RPMI8226 (cell line): Measurements from ENCODE around the gene ZNF358.
A peak's percentile ranks its signal among the peaks of the same experiment; 100 is the strongest.

Experiments
- DNase-seq: peaks from one replicate; pipeline ENCODE4 v3.0.0-alpha.2; 2015

ZNF358 gene

GRCh38 chr19:7489609-7490044 lies 26.3 kb upstream of the ZNF358 start:
- DNase-seq, result no peak

- DNase-seq, result no peak
Observed at GRCh38 chr19:7492142-7492541, 23.8 kb upstream of the ZNF358 start.

GRCh38 chr19:7492558-7492957 lies 23.3 kb upstream of the ZNF358 start:
- DNase-seq, result no peak

GRCh38 chr19:7494416-7495098 lies 21.3 kb upstream of the ZNF358 start:
- DNase-seq, result no peak

GRCh38 chr19:7497292-7497691 lies 18.6 kb upstream of the ZNF358 start:
- peak; percentile 64 for DNase-seq

- peak; percentile 70 for DNase-seq
Observed at GRCh38 chr19:7500811-7501450, 15.0 kb upstream of the ZNF358 start.

- no peak for DNase-seq
Observed at GRCh38 chr19:7502552-7502951, 13.4 kb upstream of the ZNF358 start.

- no peak for DNase-seq
Observed at GRCh38 chr19:7504684-7505083, 11.2 kb upstream of the ZNF358 start.

- DNase-seq, result peak; percentile 64
Observed at GRCh38 chr19:7505288-7505681, 10.6 kb upstream of the ZNF358 start.

GRCh38 chr19:7505682-7506384 lies 10.1 kb upstream of the ZNF358 start:
- peak; percentile 71 for DNase-seq

GRCh38 chr19:7506385-7507328 lies 9.2 kb upstream of the ZNF358 start:
- peak; percentile 93 for DNase-seq

- DNase-seq, result peak; percentile 66
Observed at GRCh38 chr19:7507884-7508283, 8.0 kb upstream of the ZNF358 start.

GRCh38 chr19:7509625-7510024 lies 6.3 kb upstream of the ZNF358 start:
- DNase-seq, result peak; percentile 52

- DNase-seq, result no peak
Observed at GRCh38 chr19:7512400-7512851, 3.5 kb upstream of the ZNF358 start.

- no peak for DNase-seq
Observed at GRCh38 chr19:7513809-7514642, 1.9 kb upstream of the ZNF358 start.

- no peak for DNase-seq
Observed at GRCh38 chr19:7515110-7515644, 726 bp upstream of the ZNF358 start.

- DNase-seq, result no peak
Observed at GRCh38 chr19:7516333-7516732, 430 bp downstream of the ZNF358 start.

GRCh38 chr19:7516878-7517277 lies 975 bp downstream of the ZNF358 start:
- no peak for DNase-seq

- DNase-seq, result no peak
Observed at GRCh38 chr19:7519361-7520130, 3.6 kb downstream of the ZNF358 start.

GRCh38 chr19:7520131-7521051 lies 4.5 kb downstream of the ZNF358 start:
- DNase-seq, result no peak
